NCI-H2227 treated with DMSO at 0.1 percent for 48 hours (cell line): ENCODE results near the gene CXCL17.
"Not testable (repeated sequence)": the region's sequence is repeated elsewhere in the genome, so short reads cannot be mapped to it uniquely, and the experiment has no call there.

Experiments
- DNase-seq: peaks from one replicate; lab custom pipeline; 2025; lab: John Stamatoyannopoulos, UW

Gene CXCL17

DNA sequence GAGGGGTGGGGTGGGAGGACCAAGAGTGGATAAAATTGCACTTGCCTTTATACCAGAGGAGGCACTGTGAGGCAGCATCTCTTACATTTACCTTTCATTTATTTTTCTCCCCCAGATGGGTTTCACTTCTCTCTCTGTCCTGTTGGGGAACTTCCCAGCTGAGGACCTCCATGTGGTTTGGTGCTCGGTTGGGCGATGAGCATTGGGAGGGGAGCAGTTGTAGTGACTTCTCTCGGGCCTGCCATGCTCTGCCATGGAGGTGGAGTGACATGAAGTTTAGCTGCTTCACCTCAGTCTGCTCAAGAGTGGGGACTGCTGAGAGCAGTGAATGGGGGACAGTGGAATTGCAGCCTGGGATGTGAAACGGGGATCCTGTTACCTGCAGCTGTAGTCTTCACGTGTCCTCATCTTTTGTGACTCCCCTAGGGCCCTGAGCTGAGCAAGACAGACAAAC lies 23.1 kb upstream of the CXCL17 start:
- DNase-seq = no peak

DNA sequence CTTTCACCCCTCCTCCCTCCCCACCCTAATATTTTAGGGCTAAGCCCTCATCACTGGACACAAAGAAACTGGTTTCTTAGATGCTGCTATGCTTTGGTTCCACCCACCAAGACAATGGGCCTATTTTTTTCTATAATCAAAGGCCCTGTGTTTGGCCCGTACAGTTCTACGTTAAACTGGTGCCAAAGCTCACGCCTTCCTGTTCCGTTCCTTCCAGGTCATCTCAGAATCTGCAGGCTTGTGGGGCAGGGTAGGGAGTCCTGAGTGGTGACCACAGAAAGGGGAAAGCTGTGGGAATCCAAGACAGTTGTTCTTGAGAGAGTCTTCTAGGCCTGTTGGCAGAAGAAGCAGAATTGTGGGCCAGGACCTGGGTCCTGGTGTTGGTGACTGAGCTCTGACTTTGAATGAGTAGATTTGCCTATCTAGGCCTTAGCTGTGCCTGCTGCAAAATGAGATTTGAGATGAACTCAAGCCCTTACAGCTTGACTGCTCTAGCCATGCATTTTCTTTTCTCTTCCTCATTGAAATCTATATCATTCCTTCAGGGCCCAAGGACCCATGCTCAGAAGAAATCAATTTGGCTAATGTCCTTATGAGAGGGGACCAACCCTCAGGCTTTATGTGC lies 19.1 kb upstream of the CXCL17 start:
- DNase-seq = no peak

DNA sequence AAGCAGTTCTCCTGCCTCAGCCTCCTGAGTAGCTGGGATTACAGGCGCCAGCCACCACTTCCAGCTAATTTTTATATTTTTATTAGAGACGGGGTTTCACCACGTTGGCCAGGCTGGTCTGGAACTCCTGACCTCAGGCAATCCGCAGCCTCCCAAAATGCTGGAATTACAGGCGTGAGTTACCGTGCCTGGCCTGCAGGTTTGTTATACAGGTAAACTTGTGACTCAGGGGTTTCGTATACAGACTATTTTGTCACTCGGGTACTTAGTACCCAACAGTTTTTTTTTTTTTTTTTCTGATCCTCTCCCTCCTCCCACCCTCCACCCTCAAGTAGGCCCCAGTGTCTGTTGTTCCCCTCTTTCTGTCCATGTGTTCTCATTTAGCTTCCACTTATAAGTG lies 18.5 kb upstream of the CXCL17 start:
- not testable (repeated sequence) for DNase-seq

DNA sequence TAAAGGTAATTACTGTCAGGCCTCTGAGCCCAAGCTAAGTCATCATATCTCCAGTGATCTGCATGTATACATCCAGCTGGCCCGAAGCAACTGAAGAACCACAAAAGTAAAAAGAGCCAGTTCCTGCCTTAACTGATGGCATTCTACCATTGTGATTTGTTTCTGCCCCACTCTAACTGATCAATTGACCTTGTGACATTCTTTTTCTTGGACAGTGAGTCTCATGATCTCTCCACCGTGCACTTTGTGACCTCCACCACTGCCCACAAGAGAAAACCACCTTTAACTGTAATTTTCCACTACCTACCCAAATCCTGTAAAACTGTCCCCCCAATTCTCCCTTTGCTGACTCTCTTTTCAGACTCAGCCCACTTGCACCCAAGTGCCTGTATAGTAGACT lies 17.2 kb upstream of the CXCL17 start:
- no peak for DNase-seq

DNA sequence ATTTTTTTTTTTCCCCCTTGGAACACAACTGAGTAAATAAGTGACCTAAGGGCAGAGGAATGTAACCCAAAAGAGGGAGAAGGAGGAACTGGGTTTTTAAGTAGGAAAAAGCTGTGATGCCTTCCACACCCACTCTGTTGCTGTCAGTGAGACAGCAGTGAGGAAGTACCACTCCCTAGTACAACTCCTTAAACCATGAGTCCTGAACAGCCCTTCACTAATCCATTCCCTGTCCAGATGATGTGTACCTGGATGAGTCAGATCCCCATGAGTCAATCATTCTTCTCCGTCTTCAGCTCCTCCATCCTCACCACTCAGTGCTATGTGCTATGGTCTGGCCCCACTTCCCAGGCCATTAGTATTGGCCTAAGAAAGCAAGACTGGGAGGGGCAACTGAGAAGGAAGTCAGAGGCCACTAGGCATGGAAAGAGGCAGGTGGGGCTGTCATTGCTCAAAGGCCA lies 12.9 kb upstream of the CXCL17 start:
- DNase-seq = no peak

DNA sequence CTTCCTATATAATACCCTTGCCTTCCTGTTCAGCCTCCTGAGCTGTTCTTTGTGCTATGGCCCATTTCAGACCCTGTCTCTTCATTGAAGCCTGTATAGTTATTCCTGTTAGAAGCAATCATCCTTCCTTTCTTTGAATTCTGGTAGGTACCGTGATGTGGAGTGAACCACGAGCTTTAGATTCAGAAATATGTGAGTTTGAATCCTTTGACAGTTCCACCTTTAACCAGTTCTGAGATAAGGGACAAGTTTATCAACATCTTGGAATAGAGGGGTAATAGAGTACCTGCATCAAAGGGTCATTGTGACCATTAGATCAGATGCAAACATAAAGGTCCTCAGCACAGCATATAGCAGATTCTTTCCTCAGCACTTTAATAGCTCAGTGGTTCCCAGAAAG lies 12.3 kb upstream of the CXCL17 start:
- DNase-seq = no peak

DNA sequence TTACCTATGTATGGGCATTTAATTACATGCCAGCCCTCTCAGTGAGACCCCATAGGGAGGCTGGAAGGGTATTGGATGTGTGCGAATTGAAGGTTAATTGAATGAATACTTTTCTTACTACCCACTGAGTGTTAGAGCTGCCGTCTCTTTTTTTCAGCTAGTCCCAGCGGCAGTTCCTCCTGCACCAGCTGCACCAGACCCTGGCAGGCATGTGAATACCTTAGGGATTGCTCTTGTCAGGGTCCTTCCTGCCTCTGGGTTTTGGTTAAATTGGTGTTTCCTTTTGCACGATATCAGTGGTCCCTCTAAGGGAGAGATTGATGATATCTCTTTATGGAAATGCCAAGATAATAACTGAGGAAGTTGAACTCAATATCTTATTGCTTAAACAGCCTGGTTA lies 9.8 kb upstream of the CXCL17 start:
- no peak for DNase-seq

DNA sequence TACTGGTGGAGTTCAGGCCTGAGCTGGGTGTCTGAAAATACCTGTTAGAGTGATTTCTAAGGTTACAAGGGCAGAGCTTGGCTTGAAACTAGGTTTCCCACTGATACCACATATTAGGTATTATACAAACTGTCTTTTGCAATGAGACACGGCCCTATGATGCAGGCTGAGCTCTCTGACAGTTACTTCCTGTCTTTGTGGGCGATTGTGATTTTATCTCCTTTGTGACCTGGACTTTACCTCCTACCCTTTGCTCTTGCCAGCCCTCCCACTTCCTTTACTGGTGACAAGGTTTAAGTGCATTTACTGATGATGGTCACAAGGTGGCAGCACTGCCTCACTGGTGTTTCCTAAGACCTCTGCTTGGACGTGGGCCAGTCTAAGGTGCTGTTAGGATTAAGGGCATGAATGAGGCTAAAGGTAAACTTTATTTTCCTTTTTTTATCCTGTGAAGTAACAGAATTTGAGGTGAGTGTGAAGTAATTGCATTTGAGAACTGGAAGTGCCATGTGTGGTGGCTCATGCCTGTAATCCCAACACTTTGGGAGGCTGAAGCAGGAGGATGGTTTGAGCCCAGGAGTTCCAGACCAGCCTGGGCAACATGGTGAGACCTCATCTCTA lies 7.7 kb upstream of the CXCL17 start:
- peak; percentile 94 for DNase-seq

DNA sequence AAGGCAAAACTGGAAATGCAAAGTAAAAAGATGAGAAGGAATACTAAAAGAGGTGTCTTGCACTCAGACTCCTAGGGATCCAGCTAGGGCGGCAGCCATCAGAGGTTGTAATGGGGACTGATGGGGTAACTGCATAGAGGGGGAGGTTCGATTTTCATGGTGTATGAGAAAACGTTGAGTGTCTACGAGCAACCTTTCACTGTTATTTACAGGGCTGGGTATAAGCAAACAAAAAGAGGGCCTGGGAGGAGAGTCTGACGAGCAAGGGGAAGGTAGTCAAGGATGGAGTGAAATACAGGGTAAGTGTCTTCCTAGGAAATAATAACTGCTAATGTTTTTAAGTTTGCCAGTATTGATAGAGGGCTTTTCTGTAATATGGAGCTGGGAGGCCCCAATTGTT lies 5.6 kb upstream of the CXCL17 start:
- DNase-seq = not testable (repeated sequence)

DNA sequence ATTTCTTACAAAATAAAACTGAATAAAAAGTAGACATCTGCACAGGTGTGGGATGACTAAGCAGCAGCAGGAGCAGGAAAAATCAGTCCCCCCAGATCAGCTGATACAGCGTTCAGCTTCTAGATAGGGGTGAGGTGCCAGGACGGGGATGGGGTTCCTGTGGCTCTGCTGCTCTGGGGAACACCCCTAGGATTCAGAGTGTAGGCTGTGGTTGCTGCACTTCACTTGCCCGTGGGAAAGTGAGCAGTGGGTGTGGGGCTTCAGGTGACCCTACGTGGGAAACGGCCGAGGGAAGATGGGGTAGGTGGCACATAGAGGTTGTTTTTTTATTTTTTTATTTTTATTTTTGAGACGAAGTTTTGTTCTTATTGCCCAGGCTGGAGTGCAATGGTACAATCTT lies 3.2 kb upstream of the CXCL17 start:
- no peak for DNase-seq

DNA sequence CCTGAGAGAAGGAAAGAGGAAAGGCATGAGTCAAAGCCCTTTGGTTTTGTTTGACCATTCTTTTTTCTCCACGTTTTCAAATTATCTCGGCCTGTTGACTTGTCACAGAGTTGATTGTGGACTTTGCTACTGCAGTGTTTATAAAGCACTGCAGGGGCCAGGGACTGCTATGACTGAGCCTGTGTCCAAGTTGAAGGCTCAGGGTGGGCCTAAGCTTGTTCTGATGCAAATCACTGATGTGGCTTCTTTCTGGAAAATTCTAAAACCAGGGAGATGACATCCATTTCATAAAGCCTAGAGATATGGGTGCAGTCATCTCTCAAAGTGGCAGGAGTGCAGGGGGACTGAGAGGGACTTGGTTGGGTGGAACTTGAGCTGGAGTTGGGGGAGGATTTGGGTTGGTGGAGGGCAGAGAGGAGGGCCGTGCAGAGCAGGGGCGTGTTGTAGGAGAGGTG lies 1.2 kb upstream of the CXCL17 start:
- no peak for DNase-seq

DNA sequence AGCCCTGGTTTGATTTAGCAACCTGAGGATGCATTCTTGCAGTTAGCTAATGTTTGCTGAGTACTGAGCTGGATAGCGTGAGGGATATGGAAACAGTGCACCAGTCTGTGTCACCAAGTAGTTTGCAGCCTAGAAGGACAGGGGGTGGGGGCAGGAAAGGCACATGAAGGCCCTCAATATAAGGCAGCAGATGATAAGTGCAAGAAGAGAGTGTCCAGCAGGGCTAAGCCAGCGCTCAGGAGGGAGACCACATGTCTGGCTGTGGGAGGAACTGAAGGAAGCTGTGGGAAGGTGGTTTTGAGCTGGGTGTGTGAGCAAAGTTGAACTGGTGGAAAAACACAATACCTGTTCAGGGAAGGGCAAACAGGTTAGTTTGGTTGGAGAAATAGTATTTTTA lies 1.7 kb downstream of the CXCL17 start:
- DNase-seq = no peak

DNA sequence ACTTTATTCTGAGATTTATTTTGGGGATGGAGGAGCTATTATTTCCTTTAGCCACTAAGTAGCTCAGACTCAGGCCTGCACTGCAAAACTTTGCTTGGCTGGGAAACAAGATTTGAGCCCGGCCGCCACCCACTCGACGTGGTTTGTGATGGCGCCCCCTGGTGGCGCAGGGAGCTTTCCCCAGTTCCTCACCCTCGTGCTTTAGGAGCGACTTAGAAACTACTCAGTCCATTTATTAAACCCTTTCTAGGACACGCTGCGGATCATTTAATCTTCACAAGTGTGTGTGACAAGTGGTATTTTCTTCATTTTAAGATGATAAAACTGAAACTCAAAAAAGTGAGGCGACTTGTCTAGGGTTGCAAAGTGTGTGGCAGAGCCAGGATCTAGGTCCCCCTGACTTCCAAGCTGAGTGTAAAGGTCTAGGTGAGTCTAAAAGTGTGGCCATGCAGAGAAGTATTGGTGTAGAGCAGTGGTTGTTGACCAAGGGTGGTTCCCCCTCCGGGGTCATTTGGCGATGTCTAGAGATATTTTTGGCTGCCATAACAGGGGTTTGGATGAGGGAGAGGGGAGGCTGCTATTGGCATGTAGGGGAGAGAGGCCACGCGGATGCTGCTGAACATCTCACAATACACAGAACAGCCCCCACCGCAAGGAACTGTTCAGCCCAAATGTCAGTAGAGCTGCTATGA lies 2.2 kb downstream of the CXCL17 start:
- DNase-seq = peak; percentile 42

DNA sequence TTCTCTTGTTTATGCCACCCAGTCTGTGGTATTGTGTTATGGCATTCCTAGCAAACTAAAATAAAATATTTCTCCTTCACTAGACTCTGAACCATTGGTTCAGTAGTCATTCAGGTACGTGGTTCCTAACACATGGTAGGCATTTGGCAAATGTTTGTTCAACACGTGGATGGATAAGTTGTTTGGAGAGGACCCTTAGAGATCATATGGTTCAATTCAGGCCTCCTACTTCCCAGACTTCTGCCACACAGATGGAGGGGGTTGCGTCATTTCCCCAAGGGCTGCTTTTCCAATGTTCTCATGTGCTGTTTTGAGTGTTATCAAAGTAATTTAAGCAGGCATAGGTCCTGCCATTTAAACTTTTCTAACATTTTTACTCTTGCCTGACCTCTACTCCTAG lies 6.7 kb downstream of the CXCL17 start:
- DNase-seq = no peak

DNA sequence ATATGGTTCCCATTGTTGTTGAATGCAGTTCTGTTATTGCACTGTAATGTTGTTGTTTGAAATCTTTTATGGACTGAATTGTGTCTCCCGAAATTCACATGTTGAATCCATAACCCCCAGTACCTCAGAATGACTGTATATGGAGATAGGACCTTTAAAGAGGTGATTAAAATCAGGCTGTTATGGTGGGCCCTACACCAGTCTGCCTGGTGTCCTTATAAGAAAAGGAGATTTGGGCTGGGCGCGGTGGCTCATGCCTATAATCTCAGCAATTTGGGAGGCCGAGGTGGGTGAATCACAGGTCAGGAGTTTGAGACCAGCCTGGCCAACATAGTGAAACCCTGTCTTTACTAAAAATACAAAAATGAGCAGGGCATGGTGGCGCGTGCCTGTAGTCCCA lies 7.4 kb downstream of the CXCL17 start:
- DNase-seq = no peak

DNA sequence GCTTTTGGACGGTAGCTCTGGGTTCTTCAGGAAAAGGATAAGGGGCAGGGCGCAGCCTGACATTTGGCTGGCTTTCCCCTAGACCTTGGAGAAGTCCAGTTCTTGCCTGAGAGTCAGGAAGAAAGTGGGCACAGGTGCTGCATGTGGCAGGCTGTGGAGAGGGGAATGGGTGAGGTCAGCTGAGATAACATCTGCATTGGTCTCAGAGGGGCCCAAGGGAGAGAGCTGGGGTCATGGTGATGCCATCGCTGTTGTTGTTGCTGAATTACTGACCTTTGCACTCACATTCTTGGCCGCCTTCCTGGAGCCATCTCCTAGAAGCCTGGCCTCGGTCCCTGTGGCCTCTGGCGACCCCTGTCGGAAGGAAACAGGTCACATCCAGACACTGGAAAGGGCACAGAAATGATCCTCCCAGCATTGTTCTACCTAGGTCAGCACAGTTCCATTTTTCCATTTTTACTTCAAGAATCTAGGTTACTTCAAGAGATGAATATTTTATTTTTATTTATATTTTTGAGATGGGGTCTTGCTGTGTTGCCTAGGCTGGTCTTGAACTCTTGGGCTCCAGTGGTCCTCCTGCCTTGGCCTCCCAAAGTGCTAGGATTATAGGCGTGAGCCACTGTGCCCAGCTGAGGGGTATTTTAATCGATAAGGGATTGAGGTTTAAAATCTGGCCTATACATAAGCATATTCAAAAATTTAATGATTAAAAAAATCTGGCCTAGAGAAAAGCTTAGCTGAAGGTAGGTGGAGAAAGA lies 9.1 kb downstream of the CXCL17 start:
- DNase-seq = peak; percentile 65

DNA sequence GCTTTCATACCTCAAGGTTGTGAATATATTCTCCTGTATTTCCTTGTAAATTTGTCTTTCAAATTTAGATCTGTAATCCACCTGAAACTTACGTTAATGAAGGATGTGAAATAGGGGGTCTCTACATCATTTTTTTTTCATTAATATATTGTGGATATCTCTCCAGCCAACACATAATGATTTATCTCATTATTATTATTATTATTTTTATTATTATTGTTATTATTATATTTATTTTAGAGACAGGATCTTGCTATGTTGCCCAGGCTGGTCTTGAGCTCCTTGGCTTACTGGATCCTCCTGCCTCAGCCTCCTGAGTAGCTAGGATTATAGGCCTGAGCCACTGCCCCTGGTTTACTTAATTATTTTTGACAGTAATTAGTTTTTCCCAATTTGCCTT lies 11.3 kb downstream of the CXCL17 start:
- no peak for DNase-seq

DNA sequence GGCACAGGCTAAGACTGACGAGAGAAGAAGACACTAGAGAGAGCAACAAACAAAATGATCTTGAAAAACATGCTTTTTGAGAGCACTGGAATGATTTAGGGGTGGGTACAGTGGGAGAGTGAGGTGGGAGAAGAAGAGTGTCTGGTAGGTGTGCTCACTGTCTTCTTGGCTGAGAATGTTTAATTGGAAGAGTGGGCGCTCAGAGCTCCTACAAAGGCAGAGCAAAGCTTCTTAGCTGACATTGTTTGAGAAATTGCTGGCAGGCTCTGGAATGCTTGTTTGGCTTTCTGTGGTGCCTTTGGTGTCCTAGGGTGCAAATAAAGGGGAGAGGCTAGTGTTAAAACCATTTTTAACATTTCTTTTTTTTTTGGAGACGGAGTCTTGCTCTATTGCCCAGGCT lies 14.1 kb downstream of the CXCL17 start:
- no peak for DNase-seq

DNA sequence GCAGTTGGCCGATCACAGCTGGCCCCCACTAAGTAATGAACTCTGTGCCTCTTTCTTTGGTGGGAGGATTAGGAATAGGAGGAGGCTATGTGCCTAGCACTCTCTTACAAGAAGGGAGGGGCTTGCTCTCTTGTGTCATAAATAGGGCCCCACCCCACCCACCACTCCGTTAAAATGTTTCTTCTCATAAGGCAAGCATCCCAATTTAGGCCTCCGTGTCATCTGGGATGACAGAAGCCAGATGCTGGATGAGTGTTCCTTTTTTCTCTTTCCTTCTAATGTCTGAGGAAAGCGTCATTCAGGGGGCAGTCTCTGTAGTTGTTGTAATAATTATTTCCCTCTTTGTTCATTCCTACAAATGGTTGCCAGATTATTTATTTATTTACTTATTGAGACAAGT lies 15.4 kb downstream of the CXCL17 start, which contains the start of gene LIPE:
Gene LIPE (minus strand): TSS at position 76 of the 400 bp plus-strand sequence. CDS start 239 bp downstream, outside the sequence.
- DNase-seq = no peak

DNA sequence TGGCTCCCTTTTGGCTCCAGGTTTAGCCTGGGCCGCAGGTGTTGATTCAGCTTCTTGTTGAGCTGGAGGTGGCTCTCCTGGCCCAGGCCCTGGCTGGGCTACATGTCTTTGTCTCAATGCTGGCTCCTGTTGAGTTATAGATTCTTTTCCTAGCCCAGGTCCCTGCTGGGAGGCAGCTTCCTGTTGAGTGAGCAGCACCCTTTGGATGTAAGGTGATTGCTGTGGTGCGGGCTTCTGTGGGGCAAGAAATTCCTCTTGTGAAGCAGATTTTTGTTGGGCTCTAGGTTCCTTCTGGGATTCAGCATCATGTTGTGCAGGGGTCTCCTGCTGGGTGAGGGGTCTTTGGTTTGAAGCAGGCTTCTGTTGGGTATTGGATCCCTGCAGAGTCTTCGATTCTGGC lies 16.1 kb downstream of the CXCL17 start:
- DNase-seq = no peak

DNA sequence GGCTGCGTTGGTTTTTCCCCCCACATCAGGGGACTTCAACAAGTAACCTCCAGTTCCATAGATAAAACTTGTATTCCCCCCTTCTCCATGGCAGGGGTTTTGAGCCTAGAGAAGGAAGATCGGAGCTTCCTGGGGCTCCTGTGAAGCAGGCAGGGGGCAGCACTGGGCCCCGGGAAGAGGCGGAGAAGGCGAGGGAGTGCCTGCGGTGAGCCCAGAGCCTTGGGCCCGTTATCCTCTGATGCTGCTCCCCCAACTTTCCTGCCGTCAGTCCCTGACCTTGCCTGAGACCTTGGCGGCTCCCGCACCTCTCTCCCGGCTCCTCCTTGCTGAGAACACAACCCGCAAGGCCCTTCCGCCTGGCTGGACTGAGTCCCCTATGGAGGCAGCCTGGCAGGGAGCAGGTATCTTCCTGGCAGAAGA lies 18.0 kb downstream of the CXCL17 start:
- DNase-seq = no peak

DNA sequence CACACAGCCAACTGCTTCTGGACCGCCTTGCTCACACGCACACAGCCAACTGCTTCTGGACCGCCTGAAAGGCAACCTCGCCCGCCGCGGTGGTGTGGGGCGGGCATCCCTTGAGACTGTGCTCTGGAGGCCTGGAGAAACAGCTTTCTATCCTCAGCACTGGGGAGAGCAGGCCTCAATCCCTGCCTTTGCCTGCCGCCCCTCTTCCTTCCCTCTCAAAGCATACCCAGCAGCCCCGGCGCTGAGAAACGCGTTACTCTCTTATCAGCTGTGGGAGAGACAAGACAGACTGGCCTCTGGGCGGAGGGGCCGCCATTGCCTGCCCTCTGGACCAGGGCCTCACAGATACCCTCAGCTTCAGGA lies 18.4 kb downstream of the CXCL17 start:
- no peak for DNase-seq
